Astrocyte of the hippocampus (primary cell): Measurements from ENCODE around the gene ACOX3.

ENCODE experiments used
- DNase-seq: peaks from one replicate; pipeline ENCODE4 v3.0.0; 2011; ENCODE audit warnings: low read depth, low spot score

ACOX3 gene

GRCh38 chr4:8340781-8341241 is 99.7 kb downstream of the ACOX3 start:
- no peak for DNase-seq

GRCh38 chr4:8338351-8338961 is 102.1 kb downstream of the ACOX3 start:
- no peak for DNase-seq

GRCh38 chr4:8336412-8337075 is 104.0 kb downstream of the ACOX3 start:
- no peak for DNase-seq

GRCh38 chr4:8335848-8336247 is 104.7 kb downstream of the ACOX3 start:
- no peak for DNase-seq

GRCh38 chr4:8334786-8335460 is 105.6 kb downstream of the ACOX3 start:
- no peak for DNase-seq

GRCh38 chr4:8333726-8334460 is 106.6 kb downstream of the ACOX3 start:
- DNase-seq: no peak

GRCh38 chr4:8332891-8333331 is 107.6 kb downstream of the ACOX3 start:
- no peak for DNase-seq

- DNase-seq: no peak
These were observed 108.3 kb downstream of the ACOX3 start for GRCh38 chr4:8332038-8332857.

- DNase-seq: no peak
These were observed 109.0 kb downstream of the ACOX3 start for GRCh38 chr4:8331575-8331955.

- no peak for DNase-seq
These were observed 109.5 kb downstream of the ACOX3 start for GRCh38 chr4:8330821-8331574.

GRCh38 chr4:8329859-8330761 is 110.4 kb downstream of the ACOX3 start:
- no peak for DNase-seq

GRCh38 chr4:8329560-8329858 is 111.0 kb downstream of the ACOX3 start:
- no peak for DNase-seq

- no peak for DNase-seq
These were observed 111.5 kb downstream of the ACOX3 start for GRCh38 chr4:8328866-8329559.

- no peak for DNase-seq
These were observed 112.1 kb downstream of the ACOX3 start for GRCh38 chr4:8328456-8328855.

- DNase-seq: no peak
These were observed 114.3 kb downstream of the ACOX3 start for GRCh38 chr4:8326206-8326605.

GRCh38 chr4:8325291-8325973 is 115.1 kb downstream of the ACOX3 start:
- no peak for DNase-seq

GRCh38 chr4:8324640-8325239 is 115.8 kb downstream of the ACOX3 start:
- DNase-seq: no peak

- no peak for DNase-seq
These were observed 116.5 kb downstream of the ACOX3 start for GRCh38 chr4:8323947-8324555.
